GM18502 (cell line): ENCODE measurements around the gene COX8C.

Source experiments
- ATAC-seq: cut with Tn5 transposase; IDR thresholded peaks from one replicate; pipeline ENCODE4 v1.9.1; 2021; ENCODE audit warnings: mild to moderate bottlenecking; ENCODE audit not compliant: unreplicated experiment, poor library complexity

COX8C gene

GRCh38 chr14:93319958-93320357, 27.0 kb upstream of the COX8C start:
- peak; percentile 52 for ATAC-seq

GRCh38 chr14:93320489-93320888, 26.5 kb upstream of the COX8C start:
- peak; percentile 6 for ATAC-seq

GRCh38 chr14:93322929-93323599, 23.9 kb upstream of the COX8C start:
- no peak for ATAC-seq

GRCh38 chr14:93323600-93324174, 23.3 kb upstream of the COX8C start:
- no peak for ATAC-seq

DNA sequence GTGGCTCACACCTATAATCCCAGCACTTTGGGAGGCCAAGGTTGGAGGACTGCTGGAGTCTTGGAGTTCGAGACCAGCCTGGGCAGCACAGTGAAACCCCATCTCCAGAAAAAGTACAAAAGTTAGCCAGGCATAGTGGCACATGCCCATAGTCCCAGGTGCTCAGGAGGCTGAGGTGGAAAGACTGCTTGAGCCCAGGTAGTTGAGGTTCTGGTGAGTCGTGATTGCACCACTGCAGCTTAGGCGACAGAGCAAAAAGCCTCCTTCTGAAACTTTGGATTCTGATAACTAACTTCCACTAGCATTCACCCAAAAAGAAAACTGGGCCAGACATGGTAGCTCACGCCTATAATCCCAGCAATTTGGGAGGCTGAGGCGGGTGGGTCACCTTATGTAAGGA, 20.8 kb upstream of the COX8C start:
- ATAC-seq, result no peak

DNA sequence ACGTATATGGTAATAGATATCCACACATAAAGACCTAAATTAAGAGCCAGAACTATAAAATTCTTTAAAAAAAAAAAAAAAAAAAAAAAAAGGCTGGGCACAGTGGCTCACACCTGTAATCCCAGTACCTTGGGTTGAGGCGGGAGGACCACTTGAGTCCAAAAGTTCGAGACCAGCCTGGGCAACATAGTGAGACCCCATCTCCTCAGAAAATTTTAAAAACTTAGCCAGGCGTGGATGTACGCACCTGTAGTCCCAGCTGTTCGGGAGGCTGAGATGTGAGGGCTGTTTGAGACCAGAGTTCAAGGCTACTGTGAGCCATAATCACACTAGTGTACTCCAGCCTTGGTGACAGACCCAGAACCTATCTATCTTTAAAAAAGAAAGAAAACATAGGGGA, 18.4 kb upstream of the COX8C start:
- ATAC-seq, result no peak

DNA sequence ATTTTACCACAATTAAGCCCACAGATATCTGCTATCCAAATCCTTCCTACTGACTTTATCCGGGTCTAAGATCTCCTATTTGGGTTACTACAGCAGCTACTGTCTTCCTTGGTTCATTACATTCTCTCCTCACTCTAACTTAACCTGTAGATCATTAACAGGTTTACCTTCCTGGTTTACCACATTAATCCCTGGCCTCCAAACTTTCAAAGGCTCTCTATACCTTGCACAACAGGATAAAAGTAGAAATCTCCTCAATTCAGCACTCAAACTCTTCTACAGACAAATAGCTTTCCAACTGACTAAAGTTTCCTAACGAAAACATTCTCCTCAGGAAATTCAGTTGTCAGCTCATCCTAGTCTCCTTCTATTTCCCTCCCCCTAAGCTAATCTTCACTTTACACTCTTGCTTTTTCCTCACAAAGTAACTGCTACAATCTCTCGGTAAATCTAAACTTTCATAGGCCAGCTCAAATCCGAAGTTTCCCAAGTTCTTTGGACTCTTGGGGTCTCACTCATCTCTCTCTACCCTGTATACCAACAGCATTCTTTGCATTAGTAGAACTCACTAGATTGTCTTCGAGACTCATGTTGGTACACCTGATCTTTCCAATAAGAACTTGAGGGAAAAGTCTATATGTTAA, 16.9 kb upstream of the COX8C start:
- no peak for ATAC-seq

GRCh38 chr14:93330609-93331000, 16.4 kb upstream of the COX8C start:
- no peak for ATAC-seq

GRCh38 chr14:93331002-93331727, 15.8 kb upstream of the COX8C start:
- no peak for ATAC-seq

- ATAC-seq, result no peak
These were observed 15.1 kb upstream of the COX8C start for GRCh38 chr14:93331728-93332396.

DNA sequence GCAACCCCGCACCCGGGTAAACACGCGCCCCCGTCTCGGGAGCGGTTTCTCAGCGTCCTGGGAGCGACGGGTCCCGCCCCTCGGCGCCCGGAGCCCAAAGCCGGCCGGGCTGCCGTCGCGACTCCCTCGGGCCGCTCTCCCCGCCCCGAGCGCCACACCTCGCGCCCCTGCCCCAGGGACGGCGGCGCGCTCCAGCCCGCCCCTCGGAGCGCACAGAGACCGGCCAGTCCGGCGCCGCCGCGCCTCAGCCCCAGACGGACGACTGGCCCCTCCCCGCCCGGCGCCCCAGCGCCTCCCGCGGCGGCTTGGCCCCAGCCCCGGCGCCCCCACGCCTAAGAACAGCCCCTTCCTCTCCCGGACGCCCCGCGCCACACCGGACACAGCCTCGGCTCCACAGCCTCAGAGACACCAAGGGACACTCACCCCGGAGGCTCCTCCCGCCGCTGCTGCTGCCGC, 14.6 kb upstream of the COX8C start:
- peak; percentile 61 for ATAC-seq

DNA sequence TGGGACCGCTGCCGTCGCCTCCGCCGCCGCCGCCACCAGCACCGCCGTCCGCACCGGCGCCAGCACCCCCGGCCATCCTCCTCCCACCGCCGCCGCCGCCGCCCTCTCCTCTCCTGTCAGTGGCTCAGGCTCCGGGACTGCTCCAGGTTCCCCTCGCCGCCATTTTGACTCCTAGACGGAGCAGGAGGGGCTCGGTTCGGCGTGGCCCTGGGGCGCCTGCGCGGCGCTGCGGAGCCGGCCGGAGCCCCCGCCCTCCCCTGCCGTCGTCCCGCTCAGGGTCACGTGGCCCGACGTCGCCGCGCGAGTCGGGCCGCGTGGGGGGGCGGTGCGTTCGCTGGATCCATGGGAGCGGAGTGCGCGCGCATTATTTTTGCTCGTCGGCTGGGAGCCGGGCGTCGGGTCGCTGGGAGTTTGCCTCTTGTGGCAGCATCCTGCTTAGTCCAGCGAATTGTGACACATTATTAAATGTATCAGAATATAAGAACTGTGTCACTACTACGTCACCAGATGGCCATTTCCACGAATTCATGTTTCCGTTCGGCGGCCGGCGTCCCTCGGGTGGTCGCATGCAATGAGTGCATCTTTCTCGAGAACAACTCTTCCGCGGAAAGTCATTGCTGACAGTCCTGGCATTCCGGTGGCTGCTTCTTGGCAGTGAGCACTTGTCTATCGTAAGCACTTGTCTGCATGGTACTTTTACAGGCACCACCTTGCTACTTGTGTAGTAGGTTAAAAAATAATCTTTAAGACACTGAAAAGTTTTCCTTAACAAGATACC, 13.9 kb upstream of the COX8C start, which contains the start of gene BTBD7:
Gene BTBD7 (minus strand): TSS at position 184 of the 778 bp plus-strand sequence. CDS start 36,985 bp downstream, outside the sequence.
- peak; percentile 80 for ATAC-seq

DNA sequence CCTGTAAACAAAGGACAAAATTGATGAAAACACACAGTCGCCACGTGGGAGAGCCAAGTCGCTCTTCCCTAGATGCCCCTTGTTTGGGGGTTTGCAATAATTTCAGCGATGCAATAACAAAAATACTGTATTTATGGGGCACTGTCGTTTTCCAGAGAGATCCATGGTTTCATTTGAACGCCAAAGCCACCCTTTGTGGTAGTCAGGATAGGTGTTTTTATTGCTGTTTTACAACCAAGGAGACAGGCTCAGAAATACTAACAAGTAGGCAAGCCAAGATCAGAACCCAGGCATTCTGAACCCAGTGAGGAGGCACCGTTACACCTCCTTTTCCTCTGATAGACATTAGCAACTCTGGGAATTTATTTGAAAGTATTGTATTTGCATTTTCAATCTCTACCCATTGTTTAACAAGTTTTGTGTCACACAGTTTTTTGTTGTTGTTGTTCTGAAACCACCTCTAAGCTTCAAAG, 13.3 kb upstream of the COX8C start:
- no peak for ATAC-seq

DNA sequence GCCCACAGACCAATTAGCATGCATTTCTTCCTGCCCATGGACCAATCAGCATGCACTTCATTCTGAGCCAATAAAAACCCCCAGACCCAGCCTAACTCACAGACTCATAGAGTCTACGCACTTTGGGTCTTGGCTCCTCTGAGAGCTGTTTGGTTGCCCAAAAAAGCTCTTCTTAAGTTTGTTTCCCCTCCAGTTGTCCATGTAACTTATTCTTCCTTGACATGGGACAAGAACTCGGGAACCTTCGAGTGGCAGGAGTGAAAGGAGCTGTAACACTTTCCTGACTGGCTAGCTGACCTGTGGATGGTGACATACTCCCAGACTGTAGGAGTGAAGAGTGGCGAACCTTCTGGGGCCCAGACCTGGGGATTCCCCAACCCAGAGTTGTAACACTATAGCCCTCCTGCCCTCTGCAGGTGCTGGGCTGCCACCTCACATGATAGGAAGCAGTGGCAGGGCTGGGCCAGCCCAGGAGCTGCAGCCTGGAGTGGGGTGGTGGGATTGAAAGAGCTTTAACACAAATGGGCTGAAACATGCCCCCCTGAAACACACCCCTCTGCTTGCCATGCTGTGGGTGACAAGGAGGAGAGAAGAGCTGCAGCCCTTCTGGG, 9.7 kb upstream of the COX8C start:
- no peak for ATAC-seq

DNA sequence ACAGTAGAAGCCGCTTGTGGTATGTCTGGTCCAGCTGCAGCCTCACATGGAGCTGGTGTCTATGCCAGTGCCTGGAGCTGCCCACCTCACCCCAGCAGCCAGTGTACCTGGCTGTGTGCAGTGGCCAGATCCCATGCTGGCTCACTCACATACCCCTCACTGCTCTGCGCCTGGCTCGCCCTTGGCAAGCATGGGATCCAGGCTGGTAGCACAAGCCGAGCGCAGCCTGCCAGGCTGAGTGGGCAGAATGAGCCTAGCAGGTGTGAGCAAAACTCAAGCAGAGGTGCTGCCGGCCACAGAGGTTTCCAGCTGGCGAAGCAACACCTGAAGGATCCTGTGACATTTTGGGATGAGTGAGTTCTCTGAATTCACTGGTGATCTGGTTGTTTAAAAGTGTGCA, 9.1 kb upstream of the COX8C start:
- ATAC-seq, result no peak

GRCh38 chr14:93343266-93343665, 3.7 kb upstream of the COX8C start:
- no peak for ATAC-seq

- ATAC-seq, result no peak
These were observed 3.2 kb upstream of the COX8C start for GRCh38 chr14:93343797-93344196.

- no peak for ATAC-seq
These were observed 868 bp downstream of the COX8C start for GRCh38 chr14:93347850-93348249.

DNA sequence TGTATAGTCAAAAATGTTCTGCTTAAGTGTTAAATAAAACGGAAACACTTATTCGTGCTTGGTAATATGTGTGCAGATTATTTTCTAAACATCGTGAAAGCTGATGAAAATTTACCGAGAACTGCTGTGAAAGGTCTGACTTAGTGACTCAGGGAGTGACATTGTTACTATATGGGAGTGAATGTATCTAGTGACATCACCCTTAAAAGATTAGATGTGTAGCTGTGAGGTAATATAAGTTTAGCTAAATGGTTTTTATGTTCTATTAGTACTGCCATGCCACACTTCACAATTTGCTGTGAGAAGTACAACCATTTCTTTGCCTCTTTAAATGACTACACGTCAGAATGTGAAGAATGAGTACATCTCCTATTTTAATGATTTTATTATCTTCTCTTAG, 1.3 kb downstream of the COX8C start:
- no peak for ATAC-seq
